GM18502 (cell line): Measurements from ENCODE around the gene GTF2A1L.
"Not testable (repeated sequence)": the region's sequence is repeated elsewhere in the genome, so short reads cannot be mapped to it uniquely, and the experiment has no call there.

Experiments
- ATAC-seq: cut with Tn5 transposase; IDR thresholded peaks from one replicate; pipeline ENCODE4 v1.9.1; 2021; ENCODE audit warnings: mild to moderate bottlenecking; ENCODE audit not compliant: unreplicated experiment, poor library complexity

Gene GTF2A1L

DNA sequence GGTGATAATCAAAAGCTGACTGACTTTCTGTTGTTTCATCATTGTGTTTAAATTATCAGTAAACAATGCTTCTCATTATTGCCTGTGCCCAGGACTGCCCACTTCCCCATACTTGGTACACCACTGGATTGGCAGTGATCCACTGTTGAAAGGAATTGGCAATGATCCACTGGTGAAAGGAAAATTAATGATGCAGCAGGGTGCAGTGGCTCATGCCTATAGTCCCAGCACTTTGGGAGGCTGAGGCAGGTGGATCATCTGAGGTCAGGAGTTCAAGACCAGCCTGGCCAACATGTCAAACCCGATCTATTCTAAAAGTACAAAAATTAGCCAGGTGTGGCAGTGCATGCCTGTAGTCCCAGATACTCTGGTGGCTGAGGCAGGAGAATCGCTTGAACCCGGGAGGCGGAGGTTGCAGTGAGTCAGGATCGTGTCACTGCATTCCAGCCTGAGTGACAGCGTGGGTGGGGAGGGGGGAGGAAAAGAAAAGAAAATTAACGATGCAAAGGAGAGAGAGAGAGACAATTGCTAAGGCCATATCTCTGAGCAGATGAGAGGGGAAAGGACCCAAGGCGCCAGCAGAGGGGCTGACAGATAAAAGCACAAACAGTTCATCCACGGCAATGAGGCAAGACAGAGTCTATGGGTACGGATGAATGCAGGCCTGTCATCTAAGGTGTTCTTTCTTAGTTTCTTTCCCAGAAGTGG lies 10.2 kb upstream of the GTF2A1L start:
- ATAC-seq = no peak

DNA sequence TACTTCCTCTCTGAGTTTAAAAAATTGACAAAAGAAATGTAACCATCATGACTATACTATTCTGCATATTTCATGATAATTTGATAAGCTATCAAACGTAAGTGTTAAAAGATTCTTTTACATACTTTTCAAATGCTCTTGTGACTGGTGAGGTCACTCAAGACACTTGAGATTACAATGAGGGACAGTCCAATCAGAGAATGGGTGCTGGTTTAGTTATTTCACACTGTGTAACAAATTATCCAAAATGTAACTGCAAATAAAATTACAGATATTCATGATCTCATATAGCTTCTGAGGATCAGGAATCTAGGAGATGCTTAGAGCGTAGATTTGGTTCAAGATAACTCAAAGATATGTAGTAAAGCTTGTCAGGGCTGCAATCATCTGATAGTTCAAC lies 4.4 kb upstream of the GTF2A1L start:
- ATAC-seq = no peak

DNA sequence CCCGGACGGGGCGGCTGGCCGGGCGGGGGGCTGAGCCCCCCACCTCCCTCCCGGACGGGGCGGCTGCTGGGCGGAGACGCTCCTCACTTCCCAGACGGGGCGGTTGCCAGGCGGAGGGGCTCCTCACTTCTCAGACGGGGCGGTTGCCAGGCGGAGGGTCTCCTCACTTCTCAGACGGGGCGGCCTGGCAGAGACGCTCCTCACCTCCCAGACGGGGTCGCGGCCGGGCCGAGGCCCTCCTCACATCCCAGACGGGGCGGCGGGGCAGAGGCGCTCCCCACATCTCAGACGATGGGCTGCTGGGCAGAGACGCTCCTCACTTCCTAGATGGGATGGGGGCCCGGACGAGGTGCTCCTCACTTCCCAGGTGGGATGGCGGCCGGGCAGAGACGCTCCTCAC lies 3.1 kb upstream of the GTF2A1L start:
- not testable (repeated sequence) for ATAC-seq

DNA sequence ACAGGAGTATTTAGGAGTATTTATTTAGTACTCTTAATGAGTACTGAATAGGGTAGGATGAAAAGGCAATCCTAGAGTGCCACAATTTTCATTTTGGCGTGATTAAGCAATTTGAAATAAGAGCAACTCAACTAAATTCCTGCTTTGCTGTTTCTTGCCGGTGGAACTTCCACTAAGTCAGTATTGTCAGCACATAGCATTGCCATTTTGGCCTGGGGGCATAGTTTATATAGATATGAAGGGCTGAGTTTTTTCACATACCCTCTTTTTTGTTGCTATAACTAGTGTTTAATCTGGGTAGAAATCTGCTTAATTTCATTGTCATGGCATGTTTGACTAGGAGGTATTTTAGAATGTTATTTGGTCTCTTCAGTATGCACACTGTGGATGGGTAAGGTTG lies 1.9 kb downstream of the GTF2A1L start:
- ATAC-seq = no peak

DNA sequence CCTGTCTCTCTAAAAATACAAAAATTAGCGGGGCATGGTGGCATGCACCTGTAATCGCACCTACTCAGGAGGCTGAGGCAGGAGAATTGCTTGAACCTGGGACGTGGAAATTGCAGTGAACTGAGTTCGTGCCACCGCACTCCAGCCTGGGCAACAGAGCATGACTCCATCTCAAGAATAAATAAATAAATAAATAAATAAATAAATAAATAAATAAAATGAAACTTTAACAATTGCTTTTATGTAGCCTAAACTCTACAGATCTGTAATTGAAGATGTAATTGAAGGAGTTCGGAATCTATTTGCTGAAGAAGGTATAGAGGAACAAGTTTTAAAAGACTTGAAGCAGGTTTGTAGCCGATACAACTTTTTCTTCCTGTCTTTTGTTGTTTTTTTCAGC lies 2.9 kb downstream of the GTF2A1L start:
- no peak for ATAC-seq

DNA sequence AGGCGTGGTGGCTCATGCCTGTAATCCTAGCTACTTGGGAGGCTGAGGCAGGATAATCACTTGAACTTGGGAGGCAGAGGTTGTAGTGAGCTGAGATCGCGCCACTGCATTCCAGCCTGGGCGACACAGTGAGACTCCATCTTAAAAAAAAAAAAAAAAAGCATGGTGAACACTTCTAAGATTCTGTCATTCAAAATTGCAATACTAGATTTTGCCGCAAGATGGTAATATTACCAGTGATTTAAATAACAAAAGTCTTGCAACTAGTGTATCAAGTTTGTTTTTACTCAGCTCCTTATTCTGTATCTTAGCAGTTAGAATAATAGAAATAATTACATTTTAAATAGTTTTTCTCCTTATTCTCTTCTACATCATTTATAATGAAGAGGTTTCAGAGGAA lies 5.0 kb downstream of the GTF2A1L start:
- ATAC-seq = not testable (repeated sequence)

DNA sequence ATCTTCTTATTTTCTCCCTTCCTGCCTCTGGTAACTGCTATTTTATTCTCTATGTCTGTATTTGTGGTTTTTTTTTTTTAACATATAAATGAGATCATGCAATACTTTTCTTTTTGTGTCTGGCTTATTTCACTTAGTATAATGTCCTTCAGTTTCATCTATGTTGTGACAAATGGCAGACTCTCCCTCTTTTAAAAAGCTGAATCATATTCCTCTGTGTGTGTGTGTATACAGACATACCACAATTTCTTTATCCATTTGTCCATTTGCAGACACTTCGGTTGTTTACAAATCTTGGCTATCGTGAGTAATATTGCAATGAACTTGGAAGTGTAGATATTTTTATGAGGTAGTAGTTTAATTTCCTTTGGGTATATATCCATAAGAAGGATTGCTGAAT lies 7.0 kb downstream of the GTF2A1L start:
- no peak for ATAC-seq

DNA sequence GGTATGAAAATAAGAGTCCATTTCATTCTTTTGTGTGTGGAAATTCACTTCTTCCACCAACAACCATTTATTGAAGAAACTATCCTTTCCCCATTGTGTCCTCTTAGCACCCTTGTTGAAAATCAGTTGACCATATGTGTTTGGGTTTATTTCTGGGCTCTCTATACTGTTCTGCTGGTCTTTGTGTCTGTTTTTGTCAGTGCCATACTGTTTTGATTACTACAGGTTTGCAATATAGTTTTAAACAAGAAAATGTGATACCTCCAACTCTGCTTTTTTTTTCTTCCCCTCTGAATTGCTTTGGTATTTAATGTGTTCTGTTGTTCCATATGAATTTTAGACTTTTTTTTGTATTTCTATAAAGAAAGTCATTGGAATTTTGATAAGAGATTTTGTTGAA lies 8.4 kb downstream of the GTF2A1L start:
- ATAC-seq = no peak

DNA sequence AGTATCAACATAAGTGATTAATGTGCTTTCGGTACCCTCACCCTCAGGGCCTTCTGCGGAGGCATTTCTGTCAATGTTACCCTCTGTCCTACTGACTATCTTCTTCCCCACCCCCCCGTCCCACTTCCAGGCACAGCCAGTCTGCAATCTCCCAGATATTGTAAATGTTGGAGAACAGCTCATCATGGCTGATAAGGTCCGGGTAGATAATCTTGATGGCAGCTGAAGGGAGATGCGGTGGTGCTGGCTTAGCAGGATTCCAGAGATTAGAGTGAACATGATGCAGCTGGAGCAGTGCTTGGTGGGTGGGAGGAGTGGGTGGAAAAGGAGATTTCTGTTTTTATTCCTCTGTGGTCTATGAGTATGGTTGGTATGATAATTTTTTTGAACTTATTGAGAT lies 15.5 kb downstream of the GTF2A1L start:
- no peak for ATAC-seq

DNA sequence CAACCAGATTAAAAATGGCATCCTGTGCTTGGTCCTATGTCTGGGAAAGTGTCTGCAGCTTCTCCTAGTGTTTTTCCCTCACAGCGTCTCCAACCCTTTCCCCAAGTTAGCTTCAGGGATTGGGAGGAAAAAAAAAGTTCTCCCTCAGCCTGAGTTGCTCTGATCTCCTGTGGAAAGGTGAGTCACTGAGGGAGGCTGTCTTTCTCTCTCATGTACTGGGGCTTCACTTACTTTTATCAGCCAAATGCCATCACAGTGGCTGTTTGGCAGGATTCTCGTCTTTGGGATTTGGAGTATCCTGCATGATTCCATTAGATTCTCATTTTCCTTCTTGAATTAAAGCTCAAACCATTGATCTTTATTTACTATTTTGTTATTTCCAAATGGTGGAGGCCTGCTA lies 18.1 kb downstream of the GTF2A1L start:
- ATAC-seq = no peak

DNA sequence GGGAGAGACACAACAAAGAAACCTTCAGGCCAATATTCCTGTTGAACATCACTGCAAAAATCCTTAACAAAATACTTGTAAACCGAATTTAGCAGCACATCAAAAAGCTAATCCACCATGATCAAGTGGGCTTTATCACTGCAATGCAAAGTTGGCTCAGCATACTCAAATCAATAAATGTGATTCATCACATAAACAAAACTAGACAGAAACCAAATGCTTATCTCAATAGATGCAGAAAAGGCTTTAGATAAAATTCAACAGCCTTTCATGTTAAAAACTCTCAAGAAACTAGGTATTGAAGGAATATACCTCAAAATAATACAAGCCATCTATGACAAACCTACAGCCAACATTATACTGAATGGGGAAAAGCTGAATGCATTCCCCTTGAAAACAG lies 20.6 kb downstream of the GTF2A1L start:
- ATAC-seq = no peak

DNA sequence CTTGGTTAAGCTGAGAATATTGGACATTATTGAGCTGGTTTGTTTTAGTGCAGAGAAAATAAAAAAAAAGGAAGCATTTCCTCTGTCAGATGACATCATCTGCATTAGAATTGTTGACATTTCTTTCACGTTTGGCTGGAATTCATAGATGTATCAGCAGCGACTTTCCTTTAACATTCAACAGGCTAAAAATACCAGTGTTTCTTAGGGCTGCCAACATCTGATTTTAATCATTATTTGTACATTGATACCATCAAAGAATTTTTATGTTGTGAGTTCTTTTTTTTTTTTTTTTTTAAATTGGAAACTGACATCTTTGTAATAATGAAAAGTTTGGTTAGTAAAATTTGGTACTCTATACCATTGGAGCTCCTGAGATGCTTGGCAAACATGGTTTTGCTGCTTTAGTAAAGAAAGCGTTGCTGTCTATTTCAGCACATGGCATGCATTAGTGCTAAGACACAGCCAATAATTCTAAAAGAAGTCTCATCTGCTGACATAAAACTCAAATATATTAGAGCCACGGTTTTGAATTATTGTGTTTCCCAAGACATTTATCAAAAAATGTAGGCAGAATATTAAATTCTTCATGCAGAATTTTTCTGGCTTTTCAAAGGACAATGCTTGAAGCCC lies 33.6 kb downstream of the GTF2A1L start:
- ATAC-seq = no peak

DNA sequence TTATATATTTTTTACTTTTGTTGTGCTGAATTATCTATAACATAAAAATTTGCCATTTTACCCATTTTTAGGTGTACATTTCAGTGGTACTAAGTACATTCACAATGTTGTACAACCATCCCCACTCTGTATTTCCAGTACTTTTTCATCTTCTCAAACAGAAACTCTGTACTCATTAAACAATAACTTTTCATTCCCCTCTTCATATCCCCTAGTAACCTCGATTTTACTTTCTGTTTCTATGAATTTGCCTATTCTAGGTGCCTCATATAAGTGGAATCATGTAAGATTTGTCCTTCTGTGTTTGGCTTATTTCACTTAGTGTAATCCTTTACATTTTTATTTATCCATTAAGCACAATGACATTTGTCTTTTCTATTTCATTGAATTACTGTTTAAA lies 51.3 kb downstream of the GTF2A1L start:
- ATAC-seq = peak; percentile 65

DNA sequence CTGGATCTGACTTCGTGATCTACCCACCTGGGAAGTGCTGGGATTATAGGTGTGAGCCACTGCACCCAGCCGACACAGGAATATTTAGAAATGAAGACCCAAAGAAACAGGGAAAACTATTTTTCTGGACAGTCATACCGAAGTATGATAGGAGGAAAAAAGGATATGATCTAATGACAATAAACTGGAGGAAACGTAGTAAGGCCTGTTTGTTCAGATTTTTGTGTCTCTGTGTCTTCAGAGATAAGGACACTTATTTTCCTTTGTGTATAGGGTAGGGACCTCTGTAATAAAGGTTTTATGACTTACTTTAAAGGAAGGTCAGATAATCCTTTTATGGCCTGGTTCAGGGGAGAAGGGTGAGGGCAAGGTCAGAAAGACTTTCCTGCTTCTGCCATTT lies 55.9 kb downstream of the GTF2A1L start:
- ATAC-seq = no peak

DNA sequence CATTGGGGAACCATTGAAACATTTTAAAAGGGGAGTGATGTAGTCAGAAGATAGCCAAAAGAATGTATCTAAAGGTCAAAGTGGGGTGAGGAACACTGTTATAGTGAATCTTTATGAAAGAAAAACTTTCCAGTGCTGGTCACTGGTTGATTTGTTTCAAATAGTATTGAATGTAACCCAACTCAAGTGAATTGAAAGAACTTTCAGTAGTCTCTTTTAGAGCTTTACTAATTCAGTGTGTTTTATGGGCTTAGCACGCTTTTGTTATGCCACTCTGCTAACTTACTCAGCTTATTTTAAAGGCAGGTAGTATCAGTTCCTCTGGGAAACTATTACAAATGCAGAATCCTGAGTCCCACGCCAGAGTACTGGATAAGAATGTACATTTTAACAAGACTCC lies 57.3 kb downstream of the GTF2A1L start:
- peak; percentile 54 for ATAC-seq

DNA sequence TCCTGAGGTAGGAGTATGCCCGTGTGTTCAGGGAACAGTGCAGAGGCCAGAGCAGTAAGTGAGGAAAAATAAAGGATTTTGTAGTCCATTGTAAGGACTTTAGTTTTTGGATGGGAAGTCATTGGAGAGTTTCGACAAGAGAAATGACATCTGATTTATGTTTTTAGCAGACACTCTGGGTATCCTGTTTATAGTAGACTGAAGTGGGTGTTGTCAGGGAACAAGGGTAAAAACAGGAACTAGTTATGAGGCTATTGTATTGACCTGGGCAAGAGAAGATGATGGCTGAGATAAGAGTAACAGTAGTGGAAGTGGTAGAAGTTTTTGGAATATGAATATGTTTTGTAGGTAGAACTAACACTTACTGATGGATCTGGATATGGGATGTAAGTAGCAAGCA lies 59.8 kb downstream of the GTF2A1L start:
- no peak for ATAC-seq

DNA sequence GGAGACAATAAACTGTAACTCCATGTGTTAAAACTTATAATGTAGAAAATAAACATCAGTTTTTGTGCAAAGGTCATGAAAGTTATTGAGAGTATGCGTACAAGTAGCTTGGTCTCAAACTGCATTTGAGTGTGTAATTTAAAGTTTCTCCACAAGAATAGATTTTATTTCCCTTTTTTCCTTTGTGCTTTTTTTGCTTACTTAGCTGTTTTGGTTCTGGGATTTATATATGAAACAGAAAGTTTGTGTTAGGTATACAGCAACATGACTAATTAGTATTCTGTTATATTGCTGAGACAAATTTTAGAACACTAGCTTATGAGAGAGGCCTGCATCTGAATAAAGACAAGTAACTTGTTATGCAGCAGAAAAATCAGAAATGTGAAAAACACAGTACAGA lies 67.5 kb downstream of the GTF2A1L start:
- ATAC-seq = no peak

DNA sequence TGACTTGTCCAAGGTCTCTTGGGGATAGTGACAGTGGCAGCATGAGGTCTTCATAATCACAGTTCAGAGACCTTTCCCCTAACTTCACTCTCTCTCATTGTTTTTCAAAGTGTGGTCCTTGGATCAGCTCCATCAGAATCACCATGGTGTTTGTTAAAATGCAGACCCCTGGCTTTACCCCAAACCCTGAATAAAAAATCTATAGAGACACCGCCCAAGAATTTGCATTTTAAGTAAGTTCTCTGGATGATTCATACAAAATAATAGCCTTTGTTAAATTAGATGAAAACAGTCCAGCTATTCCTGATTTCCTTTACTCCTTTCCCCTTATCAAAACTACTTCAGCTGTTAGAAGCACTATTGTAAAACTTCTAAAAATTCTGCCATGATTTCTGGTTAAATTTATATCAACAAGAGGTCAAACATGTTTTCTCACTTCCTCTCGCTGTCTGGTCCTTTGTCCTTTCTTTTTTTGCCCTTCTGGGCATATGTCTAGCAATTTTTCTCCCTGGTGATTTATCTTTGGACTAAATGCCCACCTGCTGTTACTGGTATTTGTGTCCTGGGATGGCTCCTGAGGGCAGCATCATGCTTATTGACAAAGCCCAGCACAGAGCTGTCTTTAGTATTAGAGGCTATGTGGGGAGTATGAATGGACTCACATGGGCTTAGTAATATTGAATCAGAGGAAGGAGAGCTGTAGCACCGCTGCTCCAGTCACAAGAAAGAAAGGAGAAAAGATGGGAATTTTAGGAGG lies 74.5 kb downstream of the GTF2A1L start:
- no peak for ATAC-seq

DNA sequence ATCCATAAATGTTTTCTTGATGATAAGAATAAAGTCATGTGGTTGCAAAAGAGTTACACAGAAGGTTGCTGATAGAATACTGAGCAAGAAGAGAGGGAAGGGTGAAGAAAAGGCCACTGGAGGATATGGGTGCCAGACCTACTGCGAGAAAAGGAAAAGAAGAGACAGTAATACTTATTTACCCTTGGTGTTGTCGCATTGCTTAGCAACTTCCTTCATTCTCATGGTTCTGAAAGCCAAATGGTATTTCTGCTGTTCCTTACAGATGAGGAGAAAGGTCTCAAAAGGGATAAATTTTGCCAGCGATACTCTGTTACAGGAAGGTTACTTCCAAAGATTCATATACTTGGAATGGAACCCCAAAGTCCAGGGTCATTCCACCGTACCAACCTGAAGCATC lies 75.4 kb downstream of the GTF2A1L start:
- no peak for ATAC-seq

DNA sequence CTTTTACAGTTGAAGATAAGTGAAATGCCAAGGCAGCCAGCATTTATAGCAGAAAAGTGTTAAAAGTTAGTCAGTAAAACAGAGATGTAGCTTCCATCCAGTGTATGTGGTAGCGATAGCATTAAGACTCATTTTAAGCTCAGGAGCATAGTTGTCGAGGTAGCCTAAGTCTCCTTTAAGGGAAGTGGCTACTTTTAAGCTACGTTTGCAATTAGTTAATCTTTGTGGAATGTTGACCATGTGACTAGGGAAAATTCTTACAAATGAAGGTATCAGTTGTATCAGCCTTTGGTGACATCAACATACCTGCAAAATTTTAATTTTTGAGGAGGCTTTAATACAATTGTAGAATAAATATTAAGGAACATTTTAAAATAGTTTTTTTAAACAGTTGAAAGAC lies 76.0 kb downstream of the GTF2A1L start:
- ATAC-seq = no peak

DNA sequence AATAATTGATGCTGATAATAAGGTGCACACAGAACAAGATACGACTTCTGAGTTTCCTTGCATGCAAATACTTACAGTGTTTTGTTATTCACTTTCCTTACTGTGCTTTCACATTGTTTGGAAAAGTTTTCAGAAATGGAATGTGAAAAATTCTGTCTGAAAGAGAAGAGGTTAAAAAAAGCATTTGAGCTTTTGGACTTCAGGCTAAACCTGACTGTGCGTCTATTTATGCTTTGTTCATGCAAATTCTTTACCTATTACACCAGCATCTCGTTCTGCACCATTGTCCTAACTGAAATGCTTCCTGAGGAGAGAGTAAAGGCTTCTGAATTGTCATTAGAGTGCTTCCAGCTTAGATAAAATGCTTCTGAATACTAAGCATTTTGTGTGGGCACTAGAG lies 76.5 kb downstream of the GTF2A1L start:
- ATAC-seq = no peak

DNA sequence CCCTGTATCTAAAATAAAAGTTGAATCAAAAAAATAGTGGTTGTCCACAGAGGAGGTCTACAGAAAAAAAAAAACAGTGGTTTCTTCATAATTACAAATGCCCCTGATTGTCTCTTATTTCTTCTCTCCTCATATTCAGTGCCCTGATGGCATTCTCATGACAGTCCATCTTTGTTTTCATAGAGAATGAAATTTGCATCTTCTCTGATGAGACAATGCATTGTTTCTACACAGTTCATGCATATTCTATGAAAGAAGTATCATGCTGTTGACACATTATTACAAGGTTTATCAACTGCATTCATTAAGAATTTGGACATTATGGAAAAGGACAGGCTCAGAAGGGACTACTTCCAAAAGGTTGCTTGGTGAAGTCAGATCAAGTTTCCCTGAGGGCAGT lies 78.3 kb downstream of the GTF2A1L start:
- no peak for ATAC-seq
